RWPE1 (cell line): ENCODE measurements around the gene DPH7.
"Not testable (repeated sequence)": the region's sequence is repeated elsewhere in the genome, so short reads cannot be mapped to it uniquely, and the experiment has no call there.

Source experiments
- CTCF ChIA-PET: fragments of 350-600 bp; sonication (Branson Sonifier 250); formaldehyde crosslinking; extraction: SDS; loops from one replicate; lab custom pipeline; 2021; lab: Yijun Ruan, JAX
- POLR2A ChIA-PET: fragments of 400-600 bp; formaldehyde crosslinking; extraction: SDS; loops from one replicate; lab custom pipeline; 2020; ENCODE audit warnings: antibody characterized with exemption; ENCODE audit not compliant: low non-redundant PET; lab: Yijun Ruan, JAX
- DNase-seq: peaks from one replicate; pipeline ENCODE4 v3.0.0; 2012; ENCODE audit warnings: low spot score
- H3K27ac ChIP-seq: fragments of 450-650 bp; 2 replicates; pipeline ENCODE4 v1.5.1; 2017
- CTCF ChIP-seq: fragments of 450-650 bp; conservative IDR thresholded peaks from 2 replicates; pipeline ENCODE4 v1.5.1; 2017; ENCODE audit warnings: low read depth, mild to moderate bottlenecking

DPH7 gene

GRCh38 chr9:137598943-137599342 lies 20.2 kb upstream of the DPH7 start:
- ChIA-PET CTCF (interaction anchor here (0.6 kb wide), 2 partner anchors 19 to 92 kb away, joined by 3 to 6 read pairs; no protein-coding TSS in a partner anchor), POLR2A (no interaction called here)
- TF ChIP-seq CTCF = no peak
- DNase-seq = no peak
- peak overlapping the region; percentile 7 for H3K27ac ChIP-seq

GRCh38 chr9:137596577-137596976 lies 17.9 kb upstream of the DPH7 start:
- H3K27ac ChIP-seq, CTCF ChIA-PET, DNase-seq: not testable (repeated sequence)
- POLR2A ChIA-PET = interaction anchor here (0.6 to 0.7 kb wide), 3 partner anchors 16 to 89 kb away, joined by 4 to 11 read pairs (median 7); no protein-coding TSS in a partner anchor

GRCh38 chr9:137593176-137593575 lies 14.5 kb upstream of the DPH7 start:
- TF ChIP-seq CTCF = no peak
- ChIA-PET POLR2A (no interaction called here), CTCF (no interaction called here)
- DNase-seq = no peak
- H3K27ac ChIP-seq = peak overlapping the region; percentile 40

GRCh38 chr9:137592767-137593166 lies 14.0 kb upstream of the DPH7 start:
- CTCF ChIA-PET = no interaction called here
- TF ChIP-seq CTCF = no peak
- POLR2A ChIA-PET = interaction anchor here (0.6 kb wide), 1 partner anchor 480 kb away, joined by 3 read pairs; no protein-coding TSS in a partner anchor
- no peak for DNase-seq
- H3K27ac ChIP-seq = peak overlapping the region; percentile 40

- POLR2A ChIA-PET = interaction anchor here (0.5 to 1.6 kb wide), 7 partner anchors 9 to 350 kb away, joined by 3 to 14 read pairs (median 5); partner anchors contain the start of gene ARRDC1
- CTCF ChIA-PET = interaction anchor here (0.8 to 5.0 kb wide), 2 partner anchors 10 to 29 kb away, joined by 4 to 48 read pairs; partner anchors contain the start of gene DPH7
- peak; percentile 31 for TF ChIP-seq CTCF
- H3K27ac ChIP-seq = peak within 1 kb of the TSS; percentile 81
- DNase-seq = peak; percentile 100
These were observed 12.0 kb upstream of the DPH7 start, which contains the start of gene ZMYND19 for GRCh38 chr9:137590469-137591383. ZMYND19 (minus strand) TSS chr9:137590512; CDS start chr9:137590263, 249 bp downstream.

- ChIA-PET CTCF (interaction anchor here (5.0 kb wide), 1 partner anchor 10 kb away, joined by 48 read pairs; the partner anchor contains the start of gene DPH7), POLR2A (interaction anchor here (0.6 to 1.6 kb wide), 4 partner anchors 13 to 22 kb away, joined by 3 to 14 read pairs (median 9); partner anchors contain the start of gene ARRDC1)
- TF ChIP-seq CTCF = no peak
- peak; percentile 27 for DNase-seq
- peak overlapping the region; percentile 81 for H3K27ac ChIP-seq
These were observed 11.4 kb upstream of the DPH7 start for GRCh38 chr9:137590123-137590468.
